ENCODE data around the gene CHMP4A. TPM values are rescaled to one million over a fixed set of nuclear protein-coding genes. Genes with fewer than 3 reads are reported as not detected.
"Not testable (repeated sequence)": the region's sequence is repeated elsewhere in the genome, so short reads cannot be mapped to it uniquely, and the experiment has no call there.

Gene CHMP4A
- total RNA-seq, 1 donor = 90.8 TPM

DNA sequence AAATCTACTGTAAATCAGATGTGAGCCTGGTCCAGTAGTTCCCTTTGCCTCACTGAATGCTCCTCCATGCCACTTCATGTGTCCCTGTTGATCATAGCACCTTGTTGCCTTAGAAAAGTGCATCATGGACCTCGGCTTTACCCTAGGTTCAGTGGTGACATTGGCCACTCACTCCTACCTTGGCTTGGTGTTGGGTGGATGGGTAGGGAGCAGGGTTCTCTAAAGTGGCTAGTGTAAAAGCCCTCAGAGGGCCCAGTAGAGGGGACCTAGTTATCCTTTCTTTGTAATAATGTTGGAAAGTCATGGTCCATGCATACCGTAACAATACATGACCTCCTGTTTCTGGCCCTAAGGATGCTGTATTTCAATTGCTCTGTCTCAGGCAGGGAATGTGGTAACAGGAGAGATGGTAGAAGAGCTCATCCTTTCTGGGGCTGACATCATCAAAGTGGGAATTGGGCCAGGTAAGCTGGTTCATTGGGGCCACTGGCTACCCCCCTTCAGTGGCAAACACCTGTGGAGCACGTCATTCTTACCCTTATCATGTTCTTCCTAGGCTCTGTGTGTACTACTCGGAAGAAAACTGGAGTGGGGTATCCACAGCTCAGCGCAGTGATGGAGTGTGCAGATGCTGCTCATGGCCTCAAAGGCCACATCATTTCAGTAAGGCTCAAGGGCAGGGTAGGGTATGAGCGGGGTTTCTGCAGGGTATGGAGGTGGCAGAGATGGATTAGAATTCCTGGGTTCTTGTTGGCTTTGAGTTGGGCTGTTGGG lies 23.6 kb upstream of the CHMP4A start:
- H3K4me1 ChIP-seq (ENCODE audit: insufficient read depth, low read length) = peaks cover 69% of the 10 kb centered on the region
- H3K27me3 ChIP-seq (ENCODE audit: insufficient read depth, low read length) = no peaks in the 10 kb centered on the region
- H3K9me3 ChIP-seq (ENCODE audit: low read depth, low read length) = no peaks in the 10 kb centered on the region
- no peak overlapping the region for H3K4me3 ChIP-seq (ENCODE audit: low read length)

DNA sequence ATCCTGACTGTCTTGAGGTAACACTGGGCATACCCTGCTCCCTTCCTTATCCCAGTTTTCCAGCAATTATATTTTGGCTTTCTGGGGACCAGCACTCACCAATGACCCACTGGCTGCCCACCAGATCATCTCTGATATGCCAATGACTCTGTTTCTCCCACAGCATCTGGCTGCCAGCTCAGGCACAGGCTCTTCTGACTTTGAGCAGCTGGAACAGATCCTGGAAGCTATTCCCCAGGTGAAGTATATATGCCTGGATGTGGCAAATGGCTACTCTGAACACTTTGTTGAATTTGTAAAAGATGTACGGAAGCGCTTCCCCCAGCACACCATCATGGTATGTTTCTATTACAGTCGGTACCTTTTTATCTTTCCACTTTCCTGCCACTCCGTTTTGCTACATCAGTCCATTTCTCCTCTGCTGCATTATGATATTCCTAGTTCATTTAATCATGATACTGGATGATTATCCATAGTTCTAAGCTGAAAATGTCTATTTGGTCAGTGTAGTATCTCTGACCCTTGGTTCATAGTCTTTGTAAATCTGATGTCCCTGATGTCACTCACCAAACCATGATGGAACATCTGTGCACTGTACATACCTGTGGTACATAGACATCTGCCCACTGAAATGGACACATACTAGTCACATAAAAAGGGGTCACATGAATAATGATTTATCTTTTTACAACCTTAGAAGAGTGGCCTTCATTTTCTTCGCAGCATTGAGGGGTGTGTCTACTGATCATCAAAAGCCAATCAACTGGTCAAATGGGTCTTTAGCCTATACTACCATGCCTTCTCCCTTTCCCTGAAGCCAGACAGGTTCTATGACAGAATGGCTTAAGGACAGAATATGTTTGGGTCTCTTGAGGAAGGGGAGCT lies 22.8 kb upstream of the CHMP4A start:
- no peak overlapping the region for H3K4me3 ChIP-seq (ENCODE audit: low read length)
- no peaks in the 10 kb centered on the region for H3K9me3 ChIP-seq (ENCODE audit: low read depth, low read length)
- peaks cover 69% of the 10 kb centered on the region for H3K4me1 ChIP-seq (ENCODE audit: insufficient read depth, low read length)
- no peaks in the 10 kb centered on the region for H3K27me3 ChIP-seq (ENCODE audit: insufficient read depth, low read length)

DNA sequence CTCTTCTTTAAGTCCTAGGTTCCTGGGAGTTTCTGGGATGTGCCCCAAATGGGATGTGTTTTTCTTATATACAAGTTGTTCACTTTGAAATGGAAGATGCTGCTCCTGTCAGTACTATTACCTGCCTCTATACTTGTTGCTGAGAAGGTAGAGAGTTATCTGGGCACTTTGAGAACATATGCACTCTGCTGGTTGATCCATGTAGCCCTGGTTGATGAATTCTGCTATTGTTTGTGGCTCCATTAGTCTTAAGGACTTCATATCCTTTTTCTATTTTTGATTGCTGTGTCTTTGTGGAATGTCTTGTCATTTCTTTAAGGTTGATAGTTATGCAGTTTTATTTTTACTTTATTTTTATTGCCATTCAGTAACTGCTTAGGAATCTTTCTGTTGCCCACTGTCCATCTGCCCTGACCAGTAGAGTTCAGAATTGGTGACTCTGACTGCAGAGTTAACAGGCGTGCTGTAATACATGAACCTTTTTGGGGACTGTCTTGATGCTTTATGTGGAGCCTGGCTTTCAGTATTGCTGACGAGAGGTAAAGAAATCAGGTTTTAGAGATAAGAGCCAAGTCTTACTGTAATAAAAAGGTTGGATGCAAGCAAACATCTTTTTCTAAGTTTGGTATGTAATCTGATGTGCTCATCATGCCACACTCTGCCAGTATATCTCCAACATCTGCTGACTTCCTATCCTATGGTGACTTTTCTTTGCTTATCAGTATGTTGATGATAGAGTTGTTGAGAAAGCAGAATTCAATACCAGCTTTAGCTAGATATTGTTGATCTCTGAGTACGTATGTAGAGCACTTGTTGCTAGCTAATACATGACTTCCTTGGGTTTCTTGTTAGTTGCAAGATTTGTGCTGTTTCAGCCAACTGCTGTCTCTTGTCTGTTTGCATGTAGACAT lies 21.1 kb upstream of the CHMP4A start:
- Histone ChIP-seq H3K27me3 (ENCODE audit: insufficient read depth, low read length) (no peaks in the 10 kb centered on the region), H3K4me1 (ENCODE audit: insufficient read depth, low read length) (peaks cover 58% of the 10 kb centered on the region), H3K9me3 (ENCODE audit: low read depth, low read length) (no peaks in the 10 kb centered on the region), H3K4me3 (ENCODE audit: low read length) (no peak overlapping the region)

DNA sequence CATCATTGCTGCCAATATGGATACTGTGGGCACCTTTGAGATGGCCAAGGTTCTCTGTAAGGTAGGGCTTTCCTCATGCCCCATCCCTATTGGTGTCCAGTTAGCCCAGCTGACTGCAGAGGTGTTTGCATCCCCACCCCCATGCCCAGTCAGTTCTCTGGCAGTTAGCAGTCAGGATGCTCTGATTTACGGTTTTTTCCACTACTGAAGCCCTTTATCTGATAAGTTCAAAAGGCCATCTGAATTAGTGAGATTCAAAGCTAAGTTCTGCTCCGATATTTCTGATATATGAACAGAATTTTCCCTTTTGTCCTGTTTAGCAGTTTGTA lies 20.2 kb upstream of the CHMP4A start:
- H3K27me3 ChIP-seq (ENCODE audit: insufficient read depth, low read length) = no peaks in the 10 kb centered on the region
- peaks cover 49% of the 10 kb centered on the region for H3K4me1 ChIP-seq (ENCODE audit: insufficient read depth, low read length)
- no peaks in the 10 kb centered on the region for H3K9me3 ChIP-seq (ENCODE audit: low read depth, low read length)
- peak overlapping the region; percentile 67 for H3K4me3 ChIP-seq (ENCODE audit: low read length)

DNA sequence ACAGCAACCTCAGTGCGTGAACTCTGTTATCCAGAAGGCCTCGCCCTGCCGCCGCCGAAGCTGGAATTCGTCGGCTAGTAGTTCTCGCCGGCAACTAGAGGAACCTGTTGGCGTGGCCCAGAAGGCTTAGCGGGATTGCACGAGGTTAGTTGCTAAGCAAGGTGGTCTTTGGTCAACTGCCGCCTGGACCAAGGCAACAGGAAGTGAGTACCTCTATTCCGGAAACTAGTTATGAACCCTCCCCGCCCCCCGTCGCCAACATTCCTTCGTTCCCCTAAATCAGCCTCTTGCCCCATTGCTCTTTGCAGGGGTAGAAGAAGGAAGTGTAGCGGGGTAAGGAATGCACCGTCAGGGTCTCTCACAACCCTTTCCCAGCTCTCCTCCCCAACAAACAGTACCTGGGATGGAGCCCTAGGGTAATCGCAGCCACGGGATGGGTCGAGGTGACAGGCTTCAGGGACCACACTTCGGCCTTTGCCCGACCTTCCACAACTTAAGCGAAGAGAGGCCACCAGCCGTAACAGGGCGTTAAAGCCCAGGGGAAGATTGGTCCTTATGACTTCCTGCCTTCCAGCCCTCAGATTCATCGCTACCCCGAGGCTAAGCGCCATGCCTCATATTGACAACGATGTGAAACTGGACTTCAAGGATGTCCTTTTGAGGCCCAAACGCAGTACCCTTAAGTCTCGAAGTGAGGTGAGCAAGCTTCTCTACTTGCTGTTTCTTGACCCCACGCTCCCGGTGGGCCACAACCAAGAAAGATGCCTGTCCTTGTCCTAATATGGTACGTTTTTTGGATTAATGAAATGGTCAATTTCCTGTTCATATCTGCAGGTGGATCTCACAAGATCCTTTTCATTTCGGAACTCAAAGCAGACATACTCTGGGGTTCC lies 19.6 kb upstream of the CHMP4A start, which contains the start of gene GMPR2:
TSS of gene GMPR2 (plus strand) at position 285 of the 893 bp plus-strand sequence. CDS start at position 610, 325 bp downstream.
- H3K27me3 ChIP-seq (ENCODE audit: insufficient read depth, low read length) = no peaks in the 10 kb centered on the region
- peaks cover 46% of the 10 kb centered on the region for H3K4me1 ChIP-seq (ENCODE audit: insufficient read depth, low read length)
- H3K4me3 ChIP-seq (ENCODE audit: low read length) = peak within 1 kb of the TSS; percentile 67
- no peaks in the 10 kb centered on the region for H3K9me3 ChIP-seq (ENCODE audit: low read depth, low read length)

DNA sequence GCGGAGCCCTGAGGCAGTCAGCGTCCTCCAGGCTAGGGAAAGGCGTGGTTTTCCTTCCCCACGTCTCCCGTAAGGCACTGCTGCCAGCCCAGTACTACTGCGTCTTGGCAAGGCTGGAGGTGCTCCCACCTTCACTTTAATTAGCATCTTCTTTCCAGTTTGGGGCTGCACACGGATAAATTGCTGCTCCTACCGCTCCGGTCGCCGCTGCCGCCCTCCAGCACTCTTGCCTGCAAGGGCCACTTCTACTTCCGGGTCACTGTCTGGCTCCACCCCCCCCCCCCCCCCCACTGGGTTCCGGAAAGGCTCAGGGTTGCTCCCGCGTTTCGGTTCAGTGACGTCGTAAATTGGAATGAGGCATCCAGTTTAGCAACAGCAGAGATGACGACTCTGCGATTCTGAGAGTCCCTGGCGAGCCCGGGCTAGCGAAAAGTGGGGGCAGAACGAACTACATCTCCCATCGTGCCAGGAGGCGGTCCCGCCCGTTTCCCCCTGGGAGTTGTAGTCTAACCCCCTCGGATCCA lies 18.9 kb upstream of the CHMP4A start, which contains the start of gene NEDD8:
TSS of gene NEDD8 (minus strand) at position 247 of the 524 bp plus-strand sequence. CDS start at position 147, 100 bp downstream.
- H3K27me3 ChIP-seq (ENCODE audit: insufficient read depth, low read length) = no peaks in the 10 kb centered on the region
- peaks cover 42% of the 10 kb centered on the region for H3K4me1 ChIP-seq (ENCODE audit: insufficient read depth, low read length)
- H3K9me3 ChIP-seq (ENCODE audit: low read depth, low read length) = no peaks in the 10 kb centered on the region
- H3K4me3 ChIP-seq (ENCODE audit: low read length) = peak within 1 kb of the TSS; percentile 67

DNA sequence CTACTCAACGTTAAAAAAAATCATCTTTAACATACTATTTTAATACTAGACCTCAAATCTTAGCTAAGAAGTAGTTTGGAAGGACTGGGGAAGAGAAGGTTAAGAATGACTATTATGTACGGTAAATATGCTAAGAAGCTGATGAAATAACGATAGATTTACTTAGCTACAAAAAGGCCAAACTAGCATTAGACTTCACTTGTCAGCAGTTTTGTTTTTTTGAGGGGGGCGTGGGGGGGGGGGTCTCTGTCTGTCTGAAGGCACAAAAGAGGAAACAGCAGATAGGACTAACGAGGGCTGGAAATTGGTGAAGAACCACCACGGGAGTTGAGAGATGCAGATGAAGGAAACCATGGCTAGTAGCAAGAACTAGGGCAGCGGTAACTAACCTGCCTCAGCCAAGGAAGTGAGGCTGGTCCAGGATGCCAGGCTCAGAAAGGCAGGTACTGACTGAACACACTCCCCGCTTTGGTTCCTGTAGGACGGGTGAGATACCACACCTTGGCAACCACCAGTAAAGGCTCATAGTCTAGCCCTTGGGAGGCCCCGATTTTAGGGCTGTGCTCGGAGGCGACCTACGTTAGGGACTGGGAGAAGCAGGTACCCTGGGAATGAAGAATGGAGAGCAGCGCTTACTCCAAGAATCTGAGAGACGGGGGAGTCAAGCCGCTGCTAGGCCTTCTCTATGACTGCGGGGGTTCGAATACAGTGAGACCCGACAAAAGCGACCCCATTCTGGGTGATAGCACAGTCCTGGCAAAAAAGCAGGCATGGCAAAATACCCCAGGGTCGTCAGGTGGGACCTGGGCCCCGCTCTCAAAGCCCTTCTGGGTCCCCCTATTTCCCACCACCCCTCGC lies 18.2 kb upstream of the CHMP4A start:
- no peaks in the 10 kb centered on the region for H3K27me3 ChIP-seq (ENCODE audit: insufficient read depth, low read length)
- peak overlapping the region; percentile 67 for H3K4me3 ChIP-seq (ENCODE audit: low read length)
- no peaks in the 10 kb centered on the region for H3K9me3 ChIP-seq (ENCODE audit: low read depth, low read length)
- H3K4me1 ChIP-seq (ENCODE audit: insufficient read depth, low read length) = peaks cover 42% of the 10 kb centered on the region

DNA sequence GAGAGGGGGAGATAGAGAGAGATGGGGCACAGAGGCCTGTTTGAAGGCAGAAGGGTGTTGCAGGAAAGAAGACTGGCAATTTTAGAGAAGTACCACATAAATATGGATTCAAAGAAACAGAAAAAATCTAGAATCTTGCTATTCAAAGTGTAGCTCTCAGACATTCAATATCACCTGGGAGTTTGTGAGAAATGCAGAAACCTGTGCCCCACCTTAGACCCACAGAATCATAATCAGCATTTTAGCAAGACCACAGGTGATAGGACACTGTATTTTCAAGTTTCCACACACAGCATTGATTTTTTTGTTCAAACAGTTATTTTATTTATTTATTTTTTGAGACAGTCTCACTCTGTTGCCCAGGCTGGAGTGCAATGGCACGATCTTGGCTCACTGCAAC lies 15.6 kb upstream of the CHMP4A start:
- H3K27me3 ChIP-seq (ENCODE audit: insufficient read depth, low read length) = no peaks in the 10 kb centered on the region
- no peak overlapping the region for H3K4me3 ChIP-seq (ENCODE audit: low read length)
- peaks cover 26% of the 10 kb centered on the region for H3K4me1 ChIP-seq (ENCODE audit: insufficient read depth, low read length)
- H3K9me3 ChIP-seq (ENCODE audit: low read depth, low read length) = no peaks in the 10 kb centered on the region

DNA sequence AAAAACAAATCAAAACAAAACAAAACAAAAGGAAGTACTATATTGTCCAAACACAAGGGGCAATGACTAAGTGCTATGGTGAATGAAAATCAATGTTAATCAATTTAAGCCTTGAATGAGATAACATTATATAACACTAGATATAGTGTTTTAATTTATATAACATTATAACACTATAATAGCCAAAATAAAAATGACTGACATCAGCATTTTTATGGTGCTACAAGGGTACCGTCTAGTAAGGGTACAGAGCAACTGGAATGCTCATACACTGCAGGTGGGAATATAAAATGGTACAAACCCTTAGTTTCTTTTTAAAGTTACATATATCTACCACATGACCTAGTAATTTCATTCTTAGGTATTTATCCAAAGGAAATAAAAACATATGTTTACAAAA lies 13.2 kb upstream of the CHMP4A start:
- no peaks in the 10 kb centered on the region for H3K9me3 ChIP-seq (ENCODE audit: low read depth, low read length)
- no peaks in the 10 kb centered on the region for H3K27me3 ChIP-seq (ENCODE audit: insufficient read depth, low read length)
- peaks cover 10% of the 10 kb centered on the region for H3K4me1 ChIP-seq (ENCODE audit: insufficient read depth, low read length)
- H3K4me3 ChIP-seq (ENCODE audit: low read length) = no peak overlapping the region

DNA sequence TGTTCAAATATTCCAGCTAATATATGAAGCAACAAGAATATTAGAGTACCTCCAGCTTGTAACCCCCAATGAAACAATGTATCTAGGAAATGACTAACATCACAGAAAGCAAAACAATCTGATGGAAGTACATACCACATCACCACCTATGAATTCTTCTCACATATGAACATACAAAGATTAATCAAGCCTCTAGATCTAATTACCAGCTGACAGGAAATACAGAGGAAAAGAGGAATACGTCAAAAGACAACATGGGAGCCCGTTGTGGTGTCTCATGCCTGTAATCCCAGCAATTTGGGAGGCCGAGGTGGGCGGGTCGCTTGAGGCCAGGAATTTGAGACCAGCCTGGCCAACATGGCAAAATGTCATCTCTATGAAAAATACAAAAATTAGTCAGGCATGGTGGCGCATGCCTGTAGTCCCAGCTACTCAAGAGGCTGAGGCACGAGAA lies 11.4 kb upstream of the CHMP4A start:
- Histone ChIP-seq H3K4me3 (ENCODE audit: low read length) (no peak overlapping the region), H3K27me3 (ENCODE audit: insufficient read depth, low read length) (no peaks in the 10 kb centered on the region), H3K4me1 (ENCODE audit: insufficient read depth, low read length) (no peaks in the 10 kb centered on the region), H3K9me3 (ENCODE audit: low read depth, low read length) (no peaks in the 10 kb centered on the region)

DNA sequence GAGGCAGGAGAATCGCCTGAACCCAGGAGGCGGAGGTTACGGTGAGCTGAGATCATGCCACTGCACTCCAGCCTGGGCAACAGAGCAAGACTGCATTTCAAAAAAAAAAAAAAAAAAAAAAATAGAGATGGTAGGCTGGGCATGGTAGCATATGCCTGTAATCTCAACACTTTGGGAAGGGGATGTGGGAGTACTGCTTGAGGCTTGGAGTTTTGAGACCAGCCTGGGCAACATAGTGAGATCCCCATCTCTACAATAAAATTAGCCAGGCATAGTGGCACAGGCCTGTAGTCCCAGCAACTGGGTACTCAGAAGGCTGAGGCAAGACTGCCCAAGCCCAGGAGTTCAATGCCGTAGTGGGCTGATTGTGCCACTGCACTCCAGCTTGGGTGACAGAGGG lies 9.7 kb upstream of the CHMP4A start:
- H3K9me3 ChIP-seq (ENCODE audit: low read depth, low read length); H3K4me1 ChIP-seq (ENCODE audit: insufficient read depth, low read length); H3K27me3 ChIP-seq (ENCODE audit: insufficient read depth, low read length); H3K4me3 ChIP-seq (ENCODE audit: low read length): not testable (repeated sequence)

DNA sequence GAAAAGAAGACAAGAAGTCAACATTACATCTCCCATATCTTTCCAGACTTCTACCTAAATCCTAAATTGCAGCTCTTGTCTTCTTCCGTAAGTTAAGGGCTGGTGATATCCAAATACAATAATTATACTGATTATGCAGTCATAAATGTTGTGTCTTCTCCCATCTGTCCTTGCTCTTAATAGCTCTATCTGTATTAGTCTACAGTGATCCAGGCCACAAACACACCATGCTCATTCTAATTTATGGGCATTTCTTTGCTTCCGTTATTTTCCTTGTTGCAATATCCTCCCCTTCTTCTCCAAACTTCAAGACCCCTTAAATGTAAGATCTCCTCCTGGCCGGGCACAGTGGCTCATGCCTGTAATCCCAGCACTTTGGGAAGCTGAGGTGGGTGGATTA lies 6.2 kb upstream of the CHMP4A start:
- Histone ChIP-seq H3K4me3 (ENCODE audit: low read length) (no peak overlapping the region), H3K4me1 (ENCODE audit: insufficient read depth, low read length) (peaks cover 18% of the 10 kb centered on the region), H3K27me3 (ENCODE audit: insufficient read depth, low read length) (no peaks in the 10 kb centered on the region), H3K9me3 (ENCODE audit: low read depth, low read length) (no peaks in the 10 kb centered on the region)

DNA sequence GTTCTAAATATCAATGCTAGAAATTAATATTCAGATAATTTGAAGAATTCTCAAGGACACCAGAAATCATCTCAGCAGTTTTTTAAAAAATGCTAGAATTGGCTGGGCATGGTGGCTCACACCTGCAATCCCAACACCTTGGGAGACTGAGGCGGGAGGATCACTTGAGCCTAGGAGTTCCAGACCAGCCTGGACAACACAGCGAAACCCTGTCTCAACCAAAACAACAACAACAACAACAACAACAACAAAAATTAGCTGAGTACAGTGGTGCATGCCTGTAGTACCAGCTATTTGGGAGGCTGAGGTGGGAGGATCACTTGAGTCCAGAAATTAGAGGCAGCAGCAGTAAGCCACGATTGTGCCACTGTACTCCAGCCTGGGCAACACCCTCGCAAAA lies 5.8 kb upstream of the CHMP4A start:
- Histone ChIP-seq H3K4me3 (ENCODE audit: low read length) (no peak overlapping the region), H3K27me3 (ENCODE audit: insufficient read depth, low read length) (no peaks in the 10 kb centered on the region), H3K4me1 (ENCODE audit: insufficient read depth, low read length) (peaks cover 22% of the 10 kb centered on the region), H3K9me3 (ENCODE audit: low read depth, low read length) (no peaks in the 10 kb centered on the region)
